Hematopoietic multipotent progenitor cell treated with erythropoietin and hydrocortisone succinate and interleukin-3 and kit ligand, for 6 days (in vitro differentiated cells): ENCODE measurements around the gene CFAP57.
"Not testable (repeated sequence)": the region's sequence is repeated elsewhere in the genome, so short reads cannot be mapped to it uniquely, and the experiment has no call there.

ENCODE experiments used
- DNase-seq: peaks from one replicate; pipeline ENCODE4 v3.0.0-alpha.2; 2015

The CFAP57 gene

GRCh38 chr1:43177691-43178090 is 5.6 kb downstream of the CFAP57 start:
- DNase-seq = no peak

GRCh38 chr1:43184388-43184787 is 12.3 kb downstream of the CFAP57 start:
- no peak for DNase-seq

GRCh38 chr1:43184995-43185394 is 12.9 kb downstream of the CFAP57 start:
- DNase-seq = no peak

GRCh38 chr1:43188106-43188505 is 16.0 kb downstream of the CFAP57 start:
- DNase-seq = no peak

- no peak for DNase-seq
Measured at GRCh38 chr1:43194509-43194908, 22.4 kb downstream of the CFAP57 start.

GRCh38 chr1:43197343-43198127 is 25.4 kb downstream of the CFAP57 start:
- DNase-seq = peak; percentile 17

GRCh38 chr1:43199093-43199726 is 27.1 kb downstream of the CFAP57 start:
- DNase-seq = no peak

- DNase-seq = no peak
Measured at GRCh38 chr1:43203859-43204258, 31.7 kb downstream of the CFAP57 start.

- no peak for DNase-seq
Measured at GRCh38 chr1:43204394-43204793, 32.3 kb downstream of the CFAP57 start.

GRCh38 chr1:43205671-43206070 is 33.5 kb downstream of the CFAP57 start:
- DNase-seq = no peak

- DNase-seq = peak; percentile 38
Measured at GRCh38 chr1:43206600-43207228, 34.6 kb downstream of the CFAP57 start.

GRCh38 chr1:43207229-43207853 is 35.2 kb downstream of the CFAP57 start:
- DNase-seq = peak; percentile 10

GRCh38 chr1:43208277-43208676 is 36.1 kb downstream of the CFAP57 start:
- not testable (repeated sequence) for DNase-seq

- no peak for DNase-seq
Measured at GRCh38 chr1:43214501-43215444, 42.6 kb downstream of the CFAP57 start.

- DNase-seq = no peak
Measured at GRCh38 chr1:43217747-43218146, 45.6 kb downstream of the CFAP57 start.

GRCh38 chr1:43220905-43221778 is 49.0 kb downstream of the CFAP57 start:
- DNase-seq = no peak

GRCh38 chr1:43221797-43222196 is 49.7 kb downstream of the CFAP57 start:
- DNase-seq = no peak

GRCh38 chr1:43222879-43223278 is 50.7 kb downstream of the CFAP57 start:
- DNase-seq = no peak

GRCh38 chr1:43225168-43225567 is 53.0 kb downstream of the CFAP57 start:
- DNase-seq = peak; percentile 40

- peak; percentile 90 for DNase-seq
Measured at GRCh38 chr1:43227143-43227764, 55.1 kb downstream of the CFAP57 start.
